ENCODE results near the gene MAP2K1.

The MAP2K1 gene

DNA sequence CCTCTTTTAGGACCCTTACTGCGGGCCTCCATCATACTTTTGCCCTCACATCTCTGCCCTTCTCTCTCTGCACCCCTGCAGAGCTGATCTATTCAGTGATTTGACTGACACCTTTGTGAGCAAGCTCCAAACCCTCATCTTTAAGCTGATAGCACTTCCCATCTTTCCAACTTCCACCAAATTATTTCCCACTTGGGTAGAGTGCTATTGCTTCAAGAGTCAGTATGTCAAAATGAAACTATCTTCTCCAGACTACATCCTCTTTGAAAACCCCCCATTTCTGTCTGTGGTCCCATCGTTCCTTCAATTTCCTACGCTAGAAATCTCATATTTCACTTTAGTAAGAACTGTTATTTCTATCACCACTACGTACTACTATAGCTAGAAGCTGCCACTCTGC, 138.1 kb downstream of the MAP2K1 start:
- peaks cover 95% of the 10 kb centered on the region for H3K36me3 ChIP-seq (ENCODE audit: insufficient read depth, low read depth, low read length)

DNA sequence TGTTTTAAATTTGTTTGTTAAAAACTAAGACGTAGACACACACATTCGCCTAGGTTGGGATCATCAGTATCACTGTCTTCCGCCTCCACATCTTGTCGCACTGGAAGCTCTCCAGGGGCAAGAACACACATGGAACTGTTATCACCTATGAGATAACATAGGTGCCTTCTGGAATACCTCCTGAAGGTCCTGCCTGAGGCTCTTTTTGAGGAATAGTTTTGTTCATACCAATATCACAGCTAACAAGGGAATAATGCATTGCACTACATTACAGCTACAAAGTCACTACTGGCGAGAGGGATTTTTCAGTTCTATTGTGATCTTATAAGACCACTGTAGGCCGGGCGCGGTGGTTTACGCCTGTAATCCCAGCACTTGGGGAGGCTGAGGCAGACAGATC, 148.3 kb downstream of the MAP2K1 start:
- no peak overlapping the region for H3K4me3 ChIP-seq (ENCODE audit: low read length)
- H3K9ac ChIP-seq (ENCODE audit: low read depth, low read length): no peak overlapping the region
- H3K36me3 ChIP-seq (ENCODE audit: insufficient read depth, low read depth, low read length): peaks cover 89% of the 10 kb centered on the region
- H3K4me1 ChIP-seq (ENCODE audit: insufficient read depth, low read length): no peaks in the 10 kb centered on the region
- no peak overlapping the region for H3K27ac ChIP-seq (ENCODE audit: low read length)
- no peaks in the 10 kb centered on the region for H3K9me3 ChIP-seq (ENCODE audit: insufficient read depth, low read depth, low read length)
- no peaks in the 10 kb centered on the region for H3K27me3 ChIP-seq (ENCODE audit: insufficient read depth, low read length)

More for the DNA sequence above, 138.1 kb downstream of the MAP2K1 start:
- Histone ChIP-seq H3K4me3 (ENCODE audit: low read length) (no peak overlapping the region), H3K9me3 (ENCODE audit: insufficient read depth, low read depth, low read length) (no peaks in the 10 kb centered on the region), H3K27me3 (ENCODE audit: insufficient read depth, low read length) (no peaks in the 10 kb centered on the region), H3K4me1 (ENCODE audit: insufficient read depth, low read length) (no peaks in the 10 kb centered on the region), H3K27ac (ENCODE audit: low read length) (no peak overlapping the region), H3K9ac (ENCODE audit: low read depth, low read length) (no peak overlapping the region)
